ENCODE results near the gene LUZP1.

- TF ChIP-seq CTCF (conservative IDR thresholded peaks at IDR 0.05 in 1 of 2, IDR thresholded peaks at IDR 0.05 in 1 of 2; ENCODE audit: low read depth in 1 of 2, low read length in 2 of 2): no peak
- no peak for TF ChIP-seq EZH2 (IDR thresholded peaks at IDR 0.05; ENCODE audit: low read length, missing control alignments)
Observed at GRCh38 chr1:23177438-23178380, 9.1 kb upstream of the LUZP1 start.

Data from fibroblast of lung (primary cell).